Measurements from ENCODE around the gene CAPN3.

- TF ChIP-seq CTCF (IDR thresholded peaks at IDR 0.05) (no peak), POLR2A (IDR thresholded peaks at IDR 0.05; ENCODE audit: low read depth) (no peak), POLR2AphosphoS5 (IDR thresholded peaks at IDR 0.05) (no peak), EP300 (IDR thresholded peaks at IDR 0.05) (no peak)
These were observed 48.9 kb downstream of the CAPN3 start for GRCh38 chr15:42408178-42408577.

Measured in esophagus muscularis mucosa (tissue), 4 donors.